IPS-18a (cell line): ENCODE data around the gene UPP1.
"Not testable (repeated sequence)": the region's sequence is repeated elsewhere in the genome, so short reads cannot be mapped to it uniquely, and the experiment has no call there.

Experiments
- H3K27ac ChIP-seq: one replicate; pipeline ENCODE4 v1.5.1; 2013; ENCODE audit warnings: low read length
- H3K27me3 ChIP-seq: one replicate; pipeline ENCODE4 v1.6.1; 2013; ENCODE audit warnings: mild to moderate bottlenecking, low read length; ENCODE audit not compliant: control insufficient read depth, insufficient read depth
- H3K36me3 ChIP-seq: one replicate; pipeline ENCODE4 v1.6.1; 2013; ENCODE audit warnings: low read depth, low read length; ENCODE audit not compliant: control insufficient read depth
- H3K4me1 ChIP-seq: one replicate; pipeline ENCODE4 v1.6.1; 2013; ENCODE audit warnings: low read depth, low read length; ENCODE audit not compliant: control insufficient read depth
- H3K4me3 ChIP-seq: one replicate; pipeline ENCODE4 v1.5.1; 2013; ENCODE audit warnings: low read length
- H3K9ac ChIP-seq: one replicate; pipeline ENCODE4 v1.6.1; 2013; ENCODE audit warnings: mild to moderate bottlenecking, low read length, moderate library complexity
- H3K9me3 ChIP-seq: one replicate; pipeline ENCODE4 v1.6.1; 2013; ENCODE audit warnings: low read depth, low read length; ENCODE audit not compliant: control insufficient read depth

The UPP1 gene

GRCh38 chr7:48114115-48114514 lies 25.1 kb downstream of the UPP1 start:
- Histone ChIP-seq H3K36me3 (no peaks in the 10 kb centered on the region), H3K9me3 (no peaks in the 10 kb centered on the region), H3K27me3 (no peaks in the 10 kb centered on the region), H3K27ac (no peak overlapping the region), H3K4me3 (no peak overlapping the region), H3K9ac (no peak overlapping the region), H3K4me1 (no peaks in the 10 kb centered on the region)

- Histone ChIP-seq H3K4me1 (no peaks in the 10 kb centered on the region), H3K27ac (no peak overlapping the region), H3K9me3 (no peaks in the 10 kb centered on the region), H3K9ac (no peak overlapping the region), H3K36me3 (no peaks in the 10 kb centered on the region), H3K27me3 (no peaks in the 10 kb centered on the region), H3K4me3 (no peak overlapping the region)
These were observed 25.5 kb downstream of the UPP1 start for GRCh38 chr7:48114589-48114988.

GRCh38 chr7:48116043-48116442 lies 27.0 kb downstream of the UPP1 start:
- Histone ChIP-seq H3K9me3 (no peaks in the 10 kb centered on the region), H3K27ac (no peak overlapping the region), H3K9ac (no peak overlapping the region), H3K4me3 (no peak overlapping the region), H3K27me3 (no peaks in the 10 kb centered on the region), H3K36me3 (no peaks in the 10 kb centered on the region), H3K4me1 (no peaks in the 10 kb centered on the region)

- peaks cover 4% of the 10 kb centered on the region for H3K9me3 ChIP-seq
These were observed 29.0 kb downstream of the UPP1 start for GRCh38 chr7:48118041-48118440.

GRCh38 chr7:48120536-48120935 lies 31.5 kb downstream of the UPP1 start:
- not testable (repeated sequence) for H3K9ac ChIP-seq, H3K36me3 ChIP-seq, H3K27me3 ChIP-seq, H3K4me3 ChIP-seq, H3K4me1 ChIP-seq, H3K27ac ChIP-seq, H3K9me3 ChIP-seq

More at GRCh38 chr7:48118041-48118440, 29.0 kb downstream of the UPP1 start:
- Histone ChIP-seq H3K4me3 (no peak overlapping the region), H3K27me3 (no peaks in the 10 kb centered on the region), H3K27ac (no peak overlapping the region), H3K9ac (no peak overlapping the region), H3K4me1 (no peaks in the 10 kb centered on the region), H3K36me3 (no peaks in the 10 kb centered on the region)

GRCh38 chr7:48126037-48126436 lies 37.0 kb downstream of the UPP1 start:
- Histone ChIP-seq H3K36me3 (no peaks in the 10 kb centered on the region), H3K4me1 (no peaks in the 10 kb centered on the region), H3K27me3 (no peaks in the 10 kb centered on the region), H3K4me3 (no peak overlapping the region), H3K9ac (no peak overlapping the region), H3K27ac (no peak overlapping the region), H3K9me3 (peaks cover 4% of the 10 kb centered on the region)

- Histone ChIP-seq H3K4me3 (no peak overlapping the region), H3K27ac (no peak overlapping the region), H3K27me3 (no peaks in the 10 kb centered on the region), H3K4me1 (peaks cover 9% of the 10 kb centered on the region), H3K36me3 (no peaks in the 10 kb centered on the region), H3K9ac (no peak overlapping the region), H3K9me3 (no peaks in the 10 kb centered on the region)
These were observed 41.6 kb downstream of the UPP1 start for GRCh38 chr7:48130658-48131108.

- Histone ChIP-seq H3K27ac (no peak overlapping the region), H3K9me3 (peaks cover 6% of the 10 kb centered on the region), H3K4me3 (no peak overlapping the region), H3K36me3 (no peaks in the 10 kb centered on the region), H3K4me1 (peaks cover 9% of the 10 kb centered on the region), H3K9ac (no peak overlapping the region), H3K27me3 (no peaks in the 10 kb centered on the region)
These were observed 43.7 kb downstream of the UPP1 start for GRCh38 chr7:48132792-48133191.

GRCh38 chr7:48139459-48139858 lies 50.4 kb downstream of the UPP1 start:
- no peak overlapping the region for H3K27ac ChIP-seq

GRCh38 chr7:48140001-48140681 lies 51.1 kb downstream of the UPP1 start:
- Histone ChIP-seq H3K4me1 (peaks cover 6% of the 10 kb centered on the region), H3K4me3 (no peak overlapping the region), H3K9ac (no peak overlapping the region)

More at GRCh38 chr7:48139459-48139858, 50.4 kb downstream of the UPP1 start:
- peaks cover 6% of the 10 kb centered on the region for H3K9me3 ChIP-seq
- no peak overlapping the region for H3K4me3 ChIP-seq
- H3K36me3 ChIP-seq: no peaks in the 10 kb centered on the region
- H3K9ac ChIP-seq: no peak overlapping the region
- H3K27me3 ChIP-seq: no peaks in the 10 kb centered on the region
- peaks cover 6% of the 10 kb centered on the region for H3K4me1 ChIP-seq

GRCh38 chr7:48141521-48141920 lies 52.5 kb downstream of the UPP1 start:
- Histone ChIP-seq H3K27ac (no peak overlapping the region), H3K9ac (no peak overlapping the region), H3K27me3 (no peaks in the 10 kb centered on the region), H3K9me3 (peaks cover under 1% of the 10 kb centered on the region), H3K36me3 (no peaks in the 10 kb centered on the region), H3K4me3 (no peak overlapping the region), H3K4me1 (peaks cover 6% of the 10 kb centered on the region)

More at GRCh38 chr7:48140001-48140681, 51.1 kb downstream of the UPP1 start:
- Histone ChIP-seq H3K9me3 (peaks cover 6% of the 10 kb centered on the region), H3K36me3 (no peaks in the 10 kb centered on the region), H3K27ac (no peak overlapping the region), H3K27me3 (no peaks in the 10 kb centered on the region)

- H3K4me1 ChIP-seq: peaks cover 6% of the 10 kb centered on the region
- H3K27me3 ChIP-seq: no peaks in the 10 kb centered on the region
- no peaks in the 10 kb centered on the region for H3K36me3 ChIP-seq
- no peaks in the 10 kb centered on the region for H3K9me3 ChIP-seq
- H3K9ac ChIP-seq: no peak overlapping the region
- H3K27ac ChIP-seq: no peak overlapping the region
- H3K4me3 ChIP-seq: no peak overlapping the region
These were observed 55.3 kb downstream of the UPP1 start for GRCh38 chr7:48144291-48144768.
